Neural crest cell (in vitro differentiated cells): ENCODE results near the gene OR2C1. TPM values are rescaled to one million over a fixed set of nuclear protein-coding genes. Genes with fewer than 3 reads are reported as not detected.

Source experiments
- DNase-seq: peaks from one replicate; pipeline ENCODE4 v3.0.0; 2021; ENCODE audit warnings: low read depth, mixed read lengths, low spot score
- H3K27ac Mint-ChIP-seq: one replicate; pipeline ENCODE4 v1.8.0; 2021; ENCODE audit warnings: mild to moderate bottlenecking, mixed read lengths; ENCODE audit not compliant: unreplicated experiment
- H3K27me3 Mint-ChIP-seq: 2 replicates; pipeline ENCODE4 v1.8.0; 2021; ENCODE audit warnings: low read depth, mild to moderate bottlenecking, mixed read lengths
- H3K36me3 Mint-ChIP-seq: 2 replicates; pipeline ENCODE4 v1.8.0; 2021; ENCODE audit warnings: low read depth, mild to moderate bottlenecking, mixed read lengths
- H3K4me1 Mint-ChIP-seq: 2 replicates; pipeline ENCODE4 v1.8.0; 2021; ENCODE audit warnings: mixed read lengths
- H3K4me3 Mint-ChIP-seq: one replicate; pipeline ENCODE4 v1.8.0; 2021; ENCODE audit warnings: mild to moderate bottlenecking, mixed read lengths
- H3K9me3 Mint-ChIP-seq: 2 replicates; pipeline ENCODE4 v1.8.0; 2021; ENCODE audit warnings: mixed read lengths
- CTCF ChIP-seq: fragments of 200-600 bp; sonication (generic); conservative IDR thresholded peaks from 2 replicates; pipeline ENCODE4 v1.5.0; 2021; ENCODE audit warnings: antibody characterized with exemption, mild to moderate bottlenecking
- total RNA-seq: library from RNA; stranded (reverse); gene quantifications from 2 replicates; pipeline ENCODE4 v1.2.1, GENCODE V29; 2021

OR2C1 gene
- total RNA-seq, 1 donor from 2014 or later = 0.16 TPM

- DNase-seq = no peak
- Mint-ChIP-seq H3K4me1 (no peaks in the 10 kb centered on the region), H3K27me3 (peaks cover 16% of the 10 kb centered on the region), H3K27ac (no peak overlapping the region), H3K4me3 (no peak overlapping the region), H3K36me3 (peaks cover 3% of the 10 kb centered on the region), H3K9me3 (peaks cover 6% of the 10 kb centered on the region)
- TF ChIP-seq CTCF = no peak
These were observed 28.2 kb upstream of the OR2C1 start for GRCh38 chr16:3327514-3327913.

- Mint-ChIP-seq H3K4me3 (no peak overlapping the region), H3K36me3 (no peaks in the 10 kb centered on the region), H3K27me3 (peaks cover 16% of the 10 kb centered on the region), H3K27ac (no peak overlapping the region), H3K4me1 (no peaks in the 10 kb centered on the region), H3K9me3 (peaks cover 6% of the 10 kb centered on the region)
- no peak for TF ChIP-seq CTCF
- DNase-seq = no peak
These were observed 27.6 kb upstream of the OR2C1 start for GRCh38 chr16:3328104-3328503.

- H3K27me3 Mint-ChIP-seq = peaks cover 16% of the 10 kb centered on the region
- no peak overlapping the region for H3K4me3 Mint-ChIP-seq
- H3K4me1 Mint-ChIP-seq = no peaks in the 10 kb centered on the region
- TF ChIP-seq CTCF = no peak
- H3K9me3 Mint-ChIP-seq = peaks cover 8% of the 10 kb centered on the region
- H3K27ac Mint-ChIP-seq = no peak overlapping the region
- H3K36me3 Mint-ChIP-seq = no peaks in the 10 kb centered on the region
- no peak for DNase-seq
These were observed 27.0 kb upstream of the OR2C1 start for GRCh38 chr16:3328643-3329042.

- no peaks in the 10 kb centered on the region for H3K4me1 Mint-ChIP-seq
- no peaks in the 10 kb centered on the region for H3K9me3 Mint-ChIP-seq
- H3K4me3 Mint-ChIP-seq = no peak overlapping the region
- no peak overlapping the region for H3K27ac Mint-ChIP-seq
- no peak for TF ChIP-seq CTCF
- DNase-seq = no peak
- peaks cover 29% of the 10 kb centered on the region for H3K27me3 Mint-ChIP-seq
- no peaks in the 10 kb centered on the region for H3K36me3 Mint-ChIP-seq
These were observed 9.6 kb upstream of the OR2C1 start for GRCh38 chr16:3346041-3346440.

GRCh38 chr16:3347586-3347985 lies 8.1 kb upstream of the OR2C1 start:
- no peaks in the 10 kb centered on the region for H3K9me3 Mint-ChIP-seq
- no peak for DNase-seq
- TF ChIP-seq CTCF = no peak
- H3K4me3 Mint-ChIP-seq = no peak overlapping the region
- H3K36me3 Mint-ChIP-seq = no peaks in the 10 kb centered on the region
- no peak overlapping the region for H3K27ac Mint-ChIP-seq
- H3K4me1 Mint-ChIP-seq = no peaks in the 10 kb centered on the region
- peaks cover 30% of the 10 kb centered on the region for H3K27me3 Mint-ChIP-seq
